DND-41 (cell line): Measurements from ENCODE around the gene CPNE5.
"Not testable (repeated sequence)": the region's sequence is repeated elsewhere in the genome, so short reads cannot be mapped to it uniquely, and the experiment has no call there.

Experiments used
- ATAC-seq: fragments of 200-7000 bp; cut with Tn5 transposase; 3 replicates; pipeline ENCODE4 v1.9.1; 2021; ENCODE audit warnings: low read depth; ENCODE audit not compliant: insufficient read depth
- DNase-seq: peaks from one replicate; pipeline ENCODE4 v3.0.0-alpha.2; 2020
- H2AFZ ChIP-seq: 2 replicates; pipeline ENCODE4 v1.6.0; 2012; ENCODE audit warnings: low read depth, low read length
- H3K27ac ChIP-seq: 2 replicates; pipeline ENCODE4 v1.5.1; 2012; ENCODE audit warnings: low read length, inconsistent platforms
- H3K27me3 ChIP-seq: fragments of 200-600 bp; sonication (generic); 2 replicates; pipeline ENCODE4 v1.6.0; 2012; ENCODE audit warnings: low read length, mild to moderate bottlenecking, inconsistent platforms; ENCODE audit not compliant: insufficient read depth, poor library complexity
- H3K36me3 ChIP-seq: 2 replicates; pipeline ENCODE4 v1.5.1; 2012; ENCODE audit warnings: low read length, inconsistent platforms; ENCODE audit not compliant: insufficient read depth
- H3K4me1 ChIP-seq: 2 replicates; pipeline ENCODE4 v1.5.1; 2012; ENCODE audit warnings: mild to moderate bottlenecking, low read length; ENCODE audit not compliant: insufficient read depth
- H3K4me2 ChIP-seq: 2 replicates; pipeline ENCODE4 v1.6.0; 2012; ENCODE audit warnings: mild to moderate bottlenecking, moderate library complexity, low read length, inconsistent platforms; ENCODE audit not compliant: insufficient read depth
- H3K4me3 ChIP-seq, 2 experiments: fragments of 200-600 bp in 1 of 2; shearing (Covaris generic) in 1 of 2; 2 replicates each; pipeline ENCODE4 v1.5.1; 2012 to 2016; ENCODE audit warnings: inconsistent platforms in 2 of 2, low read length in 2 of 2, mild to moderate bottlenecking in 2 of 2, low read depth in 1 of 2, moderate library complexity in 1 of 2
- H3K79me2 ChIP-seq: 2 replicates; pipeline ENCODE4 v1.6.0; 2012; ENCODE audit warnings: low read length, inconsistent platforms; ENCODE audit not compliant: insufficient read depth
- H3K9ac ChIP-seq: 2 replicates; pipeline ENCODE4 v1.6.0; 2012; ENCODE audit warnings: low read depth, mild to moderate bottlenecking, inconsistent platforms, low read length, moderate library complexity
- H3K9me3 ChIP-seq: 2 replicates; pipeline ENCODE4 v1.5.1; 2012; ENCODE audit warnings: low read length, moderate library complexity, mild to moderate bottlenecking, inconsistent platforms; ENCODE audit not compliant: insufficient read depth, severe bottlenecking
- H4K20me1 ChIP-seq: 2 replicates; pipeline ENCODE4 v1.6.0; 2012; ENCODE audit warnings: low read length; ENCODE audit not compliant: insufficient read depth
- CTCF ChIP-seq: IDR thresholded peaks from 2 replicates; pipeline ENCODE4 v1.5.1; 2012; ENCODE audit warnings: borderline replicate concordance, low read length, moderate library complexity, mild to moderate bottlenecking; ENCODE audit not compliant: poor library complexity, severe bottlenecking; ENCODE audit errors: extremely low read depth
- EZH2 ChIP-seq: IDR thresholded peaks from 3 replicates; pipeline ENCODE4 v1.6.1; 2012; ENCODE audit warnings: borderline replicate concordance, low read depth, mild to moderate bottlenecking, moderate library complexity, low read length, inconsistent platforms; ENCODE audit not compliant: severe bottlenecking

Gene CPNE5

GRCh38 chr6:36725581-36725980, 113.7 kb downstream of the CPNE5 start:
- Histone ChIP-seq H3K27me3 (no peaks in the 10 kb centered on the region), H3K4me2 (no peak overlapping the region), H3K79me2 (no peaks in the 10 kb centered on the region), H4K20me1 (no peaks in the 10 kb centered on the region), H3K9me3 (no peaks in the 10 kb centered on the region), H3K36me3 (no peaks in the 10 kb centered on the region), H3K4me1 (peaks cover 14% of the 10 kb centered on the region), H3K4me3 (no peak overlapping the region), H3K9ac (no peak overlapping the region), H2AFZ (no peak overlapping the region), H3K27ac (no peak overlapping the region)
- DNase-seq (no peak), ATAC-seq (no peak)
- TF ChIP-seq CTCF (no peak), EZH2 (no peak)

- H3K9ac ChIP-seq: no peak overlapping the region
- peak; percentile 80 for TF ChIP-seq CTCF
- no peak for TF ChIP-seq EZH2
- ATAC-seq: peak; percentile 44; the same call in 1 of the 3 replicates
- no peaks in the 10 kb centered on the region for H3K27me3 ChIP-seq
- no peaks in the 10 kb centered on the region for H3K79me2 ChIP-seq
- DNase-seq: peak; percentile 74
- H3K27ac ChIP-seq: no peak overlapping the region
- H3K9me3 ChIP-seq: no peaks in the 10 kb centered on the region
- peaks cover 14% of the 10 kb centered on the region for H3K4me1 ChIP-seq
- no peak overlapping the region for H3K4me3 ChIP-seq
- no peak overlapping the region for H3K4me2 ChIP-seq
- no peaks in the 10 kb centered on the region for H4K20me1 ChIP-seq
- H3K36me3 ChIP-seq: no peaks in the 10 kb centered on the region
- no peak overlapping the region for H2AFZ ChIP-seq
These were observed 114.5 kb downstream of the CPNE5 start for GRCh38 chr6:36724514-36725390.

- not testable (repeated sequence) for H3K4me2 ChIP-seq, H3K27me3 ChIP-seq, H3K36me3 ChIP-seq, H3K9me3 ChIP-seq, ATAC-seq, DNase-seq, H2AFZ ChIP-seq, H4K20me1 ChIP-seq, H3K79me2 ChIP-seq, H3K9ac ChIP-seq, H3K27ac ChIP-seq, H3K4me3 ChIP-seq
- H3K4me1 ChIP-seq: peaks cover 14% of the 10 kb centered on the region
These were observed 115.3 kb downstream of the CPNE5 start for GRCh38 chr6:36723992-36724391.

GRCh38 chr6:36722879-36723278, 116.4 kb downstream of the CPNE5 start:
- DNase-seq: no peak
- Histone ChIP-seq H3K79me2 (no peaks in the 10 kb centered on the region), H3K27ac (no peak overlapping the region), H3K27me3 (no peaks in the 10 kb centered on the region), H3K4me3 (no peak overlapping the region), H4K20me1 (no peaks in the 10 kb centered on the region), H2AFZ (no peak overlapping the region), H3K9me3 (no peaks in the 10 kb centered on the region), H3K9ac (no peak overlapping the region), H3K36me3 (no peaks in the 10 kb centered on the region), H3K4me2 (no peak overlapping the region), H3K4me1 (peaks cover 6% of the 10 kb centered on the region)
- no peak for ATAC-seq
- TF ChIP-seq CTCF: no peak
- TF ChIP-seq EZH2: no peak
